ENCODE results near the gene BAZ1B.
"Not testable (repeated sequence)": the region's sequence is repeated elsewhere in the genome, so short reads cannot be mapped to it uniquely, and the experiment has no call there.

The BAZ1B gene

DNA sequence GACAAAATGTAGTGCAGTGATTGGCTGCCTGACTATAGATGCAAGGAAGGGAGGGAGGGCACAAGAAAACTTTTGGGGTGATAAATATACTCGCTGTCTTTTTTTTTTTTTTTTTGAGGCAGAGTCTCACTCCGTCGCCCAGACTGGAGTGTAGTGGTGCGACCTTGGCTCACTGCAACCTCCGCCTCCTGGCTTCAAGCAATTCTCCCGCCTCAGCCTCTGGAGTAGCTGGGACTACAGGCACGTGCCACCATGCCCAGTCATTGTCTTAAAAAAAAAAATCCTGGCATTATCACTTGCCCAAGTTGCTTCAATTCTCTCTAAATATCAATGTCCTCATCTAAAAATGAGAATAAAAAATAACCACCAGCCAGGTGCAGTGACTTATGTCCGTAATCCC is 96.1 kb downstream of the BAZ1B start:
- DNase-seq (ENCODE audit: low read depth) = no peak

DNA sequence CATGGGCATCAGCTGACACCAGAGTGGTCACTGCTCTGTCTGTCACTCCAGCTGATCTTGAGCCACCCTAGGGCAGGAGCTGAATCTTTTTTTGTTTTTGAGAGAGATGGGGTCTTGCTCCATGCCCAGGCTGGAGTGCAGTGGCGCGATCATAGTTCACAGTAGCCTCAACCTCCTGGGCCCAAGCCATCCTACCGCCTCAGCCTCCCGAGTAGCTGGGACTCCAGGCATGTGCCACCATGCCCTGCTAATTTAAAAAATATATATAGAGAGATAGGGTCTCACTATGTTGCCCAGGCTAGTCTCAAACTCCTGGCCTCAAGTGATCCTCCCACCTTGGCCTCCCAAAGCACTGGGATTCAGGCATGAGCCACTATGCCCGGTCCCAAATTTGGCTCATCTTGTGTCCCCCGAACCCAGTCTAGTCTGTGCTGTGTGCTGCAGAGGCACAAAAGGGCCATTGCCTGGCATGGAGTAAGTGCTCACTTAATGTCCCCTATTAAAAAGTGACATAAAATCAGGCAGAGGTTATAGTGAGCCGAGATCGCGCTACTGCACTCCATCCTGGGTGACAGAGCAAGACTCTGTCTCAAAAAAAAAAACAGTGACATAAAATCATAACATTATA is 96.6 kb downstream of the BAZ1B start:
- no peak for DNase-seq (ENCODE audit: low read depth)

DNA sequence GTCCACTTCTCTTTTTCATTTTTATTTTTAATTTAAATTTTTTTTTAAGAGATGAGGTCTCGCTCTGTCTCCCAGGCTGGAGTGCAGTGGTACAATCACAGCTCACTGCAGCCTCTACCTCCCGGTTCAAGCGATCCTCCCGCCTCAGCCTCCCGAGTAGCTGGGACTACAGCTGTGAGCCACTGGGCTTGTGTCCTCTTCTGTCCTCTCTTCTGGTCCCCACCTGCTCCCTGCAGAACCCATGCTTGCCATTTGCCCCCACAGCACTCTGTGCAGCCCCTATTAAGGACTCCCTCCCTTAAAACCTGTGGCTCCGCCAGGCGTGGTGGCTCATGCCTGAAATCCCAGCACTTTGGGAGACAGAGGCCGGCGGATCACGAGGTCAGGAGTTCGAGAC is 97.6 kb downstream of the BAZ1B start:
- DNase-seq (ENCODE audit: low read depth) = no peak

DNA sequence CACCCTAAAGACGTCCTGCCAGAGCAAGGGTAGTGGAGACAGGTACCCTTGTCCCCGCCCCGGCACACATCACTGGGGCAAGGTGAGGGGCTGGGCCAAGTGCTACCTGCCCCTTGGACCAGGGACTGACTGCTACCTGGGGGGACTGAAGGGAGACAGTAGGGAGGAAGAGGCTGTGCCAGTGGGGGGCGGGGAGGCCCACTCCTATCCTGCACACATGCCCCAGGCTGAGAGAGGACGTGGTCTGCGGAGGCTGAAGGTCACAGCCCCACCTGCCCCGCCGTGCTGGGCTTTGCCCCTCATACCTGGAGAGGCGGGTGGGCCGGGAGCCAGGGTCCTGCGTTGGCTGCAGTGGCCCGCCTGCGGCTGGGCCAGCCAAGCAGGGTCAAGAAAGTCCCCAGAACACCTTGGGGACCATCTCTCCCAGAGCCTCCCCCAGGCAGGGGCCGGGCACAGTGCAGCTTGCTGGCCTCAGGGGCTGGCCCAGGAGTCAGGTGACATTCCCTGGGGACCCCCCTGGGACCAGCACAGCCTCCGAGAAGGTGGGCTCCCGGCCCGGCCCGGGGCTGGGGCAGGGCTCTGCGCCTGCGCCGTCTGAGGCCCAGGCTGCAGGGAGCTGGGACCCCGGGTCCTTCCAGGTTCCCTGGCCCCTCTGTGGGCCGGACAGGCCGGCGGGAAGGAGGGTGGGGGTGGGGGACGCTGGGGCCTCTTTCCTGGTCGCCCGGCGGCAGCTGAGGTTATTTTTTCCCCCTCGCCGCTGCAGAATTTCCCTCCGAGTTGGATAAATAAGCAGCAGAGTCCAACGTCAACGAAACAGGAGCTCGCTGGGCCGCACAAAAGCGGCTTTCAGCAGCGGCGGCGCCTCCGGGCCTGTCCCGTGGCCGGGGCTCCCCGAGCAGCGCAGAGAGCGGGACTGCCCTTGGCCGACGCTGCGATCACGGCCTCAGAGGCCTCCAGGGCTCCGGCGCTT is 98.3 kb downstream of the BAZ1B start:
- no peak for DNase-seq (ENCODE audit: low read depth)

DNA sequence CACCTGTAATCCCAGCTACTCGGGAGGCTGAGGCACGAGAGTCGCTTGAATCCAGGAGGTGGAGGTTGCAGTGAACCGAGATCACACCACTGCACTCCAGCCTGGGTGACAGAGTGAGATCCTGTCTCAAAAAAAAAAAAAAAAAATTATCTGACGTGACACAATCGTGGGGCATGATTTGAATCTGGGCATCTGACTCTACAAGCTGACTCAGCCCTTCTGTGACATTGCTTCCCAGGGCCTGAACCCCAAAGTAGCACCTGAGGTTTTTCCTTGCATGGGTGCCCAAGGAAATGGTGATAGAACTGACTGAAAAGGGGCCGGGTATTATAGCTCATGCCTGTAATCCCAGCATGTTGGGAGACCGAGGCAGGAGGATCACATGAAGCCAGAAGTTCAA is 101.5 kb downstream of the BAZ1B start:
- not testable (repeated sequence) for DNase-seq (ENCODE audit: low read depth)

DNA sequence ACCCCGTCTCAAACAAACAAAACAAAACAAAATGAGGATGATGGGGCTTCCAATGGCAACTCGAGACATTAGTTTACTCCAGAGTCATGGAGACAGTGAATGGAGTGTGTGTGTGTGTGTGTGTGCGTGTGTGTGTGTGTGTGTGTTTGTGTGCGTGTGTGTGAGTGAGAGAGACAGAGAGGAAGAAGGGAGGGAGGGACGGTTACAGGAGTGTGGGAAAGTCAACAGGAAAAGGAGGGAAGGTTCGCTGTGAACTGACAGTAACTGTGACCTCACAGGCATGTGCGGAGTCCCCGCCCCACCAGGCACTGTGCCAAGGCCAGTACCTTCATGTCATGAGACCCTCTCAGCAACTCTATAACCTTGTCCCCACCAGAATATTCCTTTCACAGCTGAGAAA is 102.1 kb downstream of the BAZ1B start:
- not testable (repeated sequence) for DNase-seq (ENCODE audit: low read depth)

DNA sequence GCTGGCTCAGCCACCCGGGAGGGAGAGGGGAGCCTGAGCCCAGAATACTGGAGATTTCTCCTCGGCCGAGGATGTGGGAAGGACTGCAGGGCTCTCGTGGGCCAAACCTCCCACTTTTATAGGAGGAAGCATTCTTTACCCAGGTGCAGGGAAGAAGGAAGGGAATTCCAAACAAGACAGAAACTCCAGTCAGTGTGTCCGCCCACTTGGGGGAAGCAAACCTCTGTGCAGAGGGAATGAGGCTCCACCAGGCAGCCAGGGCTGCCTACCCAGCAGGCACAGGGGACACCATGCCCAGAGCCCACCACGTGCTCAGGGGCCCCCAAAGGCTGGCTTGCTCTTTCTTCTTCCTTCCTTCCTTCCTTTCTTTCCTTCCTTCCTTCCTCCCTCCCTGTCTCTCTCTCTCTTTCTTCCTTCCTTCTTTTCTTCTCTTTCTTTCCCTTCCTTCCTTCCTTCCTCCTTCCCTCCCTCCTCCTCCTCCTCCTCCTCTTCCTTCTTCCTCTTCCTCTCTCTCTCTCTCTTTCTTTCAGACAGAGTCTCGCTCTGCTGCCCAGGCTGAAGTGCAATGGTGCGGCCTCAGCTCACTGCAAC is 103.9 kb downstream of the BAZ1B start:
- no peak for DNase-seq (ENCODE audit: low read depth)

DNA sequence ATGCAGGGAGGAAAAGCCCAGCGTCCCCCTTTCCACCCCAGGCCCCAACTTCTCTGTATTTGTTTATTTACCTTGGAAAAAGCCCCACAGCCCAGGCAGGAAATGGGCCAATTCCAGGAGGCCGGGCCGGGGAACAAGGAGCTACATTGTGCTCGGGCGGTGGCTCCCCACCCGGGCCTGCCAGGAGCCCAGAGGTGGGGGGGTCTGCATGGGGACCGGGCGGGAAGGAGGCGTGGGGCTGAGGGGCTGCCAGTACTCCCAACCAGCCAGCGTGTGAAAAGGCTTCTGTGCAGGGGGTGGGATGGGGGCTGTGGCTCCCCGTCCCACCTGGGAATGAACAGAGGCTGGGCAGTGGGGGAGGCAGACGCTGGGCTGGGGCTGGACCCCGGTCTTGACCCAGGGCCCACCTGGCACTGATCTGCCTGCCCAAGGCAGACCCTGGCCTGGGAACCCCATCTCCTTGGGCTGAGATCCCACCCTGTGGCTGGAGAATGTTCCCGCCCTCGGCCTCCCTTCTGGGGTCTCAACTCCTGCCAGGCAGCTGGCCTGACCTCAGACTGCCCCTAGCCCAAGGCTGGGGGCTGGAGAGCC is 111.5 kb downstream of the BAZ1B start:
- DNase-seq (ENCODE audit: low read depth) = not testable (repeated sequence)

DNA sequence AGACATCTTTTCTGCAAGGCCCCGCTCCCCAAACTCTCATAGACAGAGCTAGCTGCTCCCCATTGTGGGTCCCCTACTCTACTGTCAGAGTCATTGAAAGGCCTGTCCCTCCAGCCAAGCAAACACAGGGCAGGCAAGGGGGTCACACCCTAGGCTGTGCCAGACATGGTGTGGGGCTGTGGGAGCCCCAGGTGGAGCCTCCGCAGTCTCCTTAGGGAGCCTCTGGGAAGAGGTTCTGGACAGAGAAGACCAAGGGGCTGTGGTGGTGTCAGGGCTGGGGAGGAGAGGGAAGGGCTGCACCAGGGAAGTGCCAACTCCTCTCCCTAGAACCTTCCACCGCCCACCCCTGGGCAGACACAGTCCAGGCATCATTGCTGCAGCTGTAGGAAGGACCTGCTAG is 117.2 kb downstream of the BAZ1B start:
- DNase-seq (ENCODE audit: low read depth) = not testable (repeated sequence)

DNA sequence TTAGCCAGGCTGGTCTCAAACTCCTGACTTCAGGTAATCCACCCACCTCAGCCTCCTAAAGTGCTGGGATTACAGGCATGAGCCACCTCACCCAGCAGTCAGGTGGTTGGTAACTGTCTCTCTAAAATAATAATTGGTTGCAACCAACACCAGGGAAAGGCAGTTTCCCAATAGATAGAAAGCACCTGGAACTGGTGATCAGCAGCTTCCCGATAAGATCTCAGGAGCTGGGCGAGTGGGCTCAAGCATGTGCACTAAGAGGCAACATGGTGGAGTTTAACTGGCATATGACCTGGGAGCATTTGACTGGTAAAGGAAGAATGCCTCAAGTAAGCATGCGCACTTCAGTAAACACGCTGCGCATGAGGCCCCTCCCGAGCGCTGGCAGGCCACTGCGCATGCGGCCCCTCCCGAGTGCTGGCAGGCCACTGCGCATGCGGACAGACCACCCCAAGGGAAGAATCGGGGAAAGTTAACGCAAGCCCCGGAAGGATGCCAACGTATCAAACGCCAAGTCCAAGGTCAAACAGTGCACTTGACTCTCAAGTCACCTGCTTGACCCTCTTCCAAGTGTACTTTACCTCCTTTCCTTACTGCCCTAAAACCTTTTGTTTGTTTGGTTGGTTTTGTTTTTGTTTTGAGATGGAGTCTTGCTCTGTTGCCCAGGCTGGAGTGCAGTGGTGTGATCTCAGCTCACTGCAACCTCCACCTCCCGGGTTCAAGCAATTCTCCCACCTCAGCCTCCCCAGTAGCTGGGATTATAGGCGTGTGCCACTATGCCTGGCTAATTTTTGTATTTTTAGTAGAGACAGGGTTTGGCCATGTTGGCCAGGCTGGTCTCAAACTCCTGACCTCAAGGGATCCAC is 122.7 kb downstream of the BAZ1B start:
- DNase-seq (ENCODE audit: low read depth) = peak; percentile 34

DNA sequence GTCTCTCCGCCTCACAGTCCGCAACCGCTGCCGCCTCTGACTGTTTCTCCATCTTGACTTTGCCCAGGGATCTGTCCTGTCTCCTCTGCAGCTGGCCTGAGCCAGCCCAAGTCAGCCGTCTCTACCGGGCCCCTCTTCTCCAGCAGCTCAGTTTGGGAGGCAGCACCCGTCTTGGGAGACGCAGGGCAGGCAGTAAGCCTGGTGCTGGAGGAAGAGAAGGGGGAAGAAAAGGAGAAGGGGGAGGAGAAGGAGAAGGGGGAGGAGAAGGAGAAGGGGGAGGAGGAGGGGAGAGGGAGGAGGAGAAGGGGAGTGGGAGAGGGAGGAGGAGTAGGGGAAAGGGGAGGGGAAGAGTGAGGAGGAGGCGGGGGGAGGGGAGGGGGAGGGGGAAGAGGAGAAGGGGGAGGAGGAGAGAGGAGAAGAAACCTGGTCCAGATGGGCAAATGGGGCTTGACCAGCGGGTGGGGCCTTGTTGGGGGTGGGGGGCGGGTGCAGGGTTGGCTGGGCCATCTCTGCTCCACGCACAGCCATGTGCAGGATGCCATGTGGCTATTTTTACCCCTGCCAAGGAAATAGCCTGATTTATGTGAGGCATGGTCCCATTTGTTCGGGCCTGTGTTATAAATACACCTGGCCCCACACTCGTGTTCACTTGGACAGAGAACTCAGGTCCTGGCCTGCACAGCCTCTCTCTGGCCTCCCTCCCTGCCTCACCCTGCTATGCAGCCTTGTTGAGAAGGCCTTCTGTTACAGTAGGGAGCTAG is 124.4 kb downstream of the BAZ1B start:
- DNase-seq (ENCODE audit: low read depth) = no peak

DNA sequence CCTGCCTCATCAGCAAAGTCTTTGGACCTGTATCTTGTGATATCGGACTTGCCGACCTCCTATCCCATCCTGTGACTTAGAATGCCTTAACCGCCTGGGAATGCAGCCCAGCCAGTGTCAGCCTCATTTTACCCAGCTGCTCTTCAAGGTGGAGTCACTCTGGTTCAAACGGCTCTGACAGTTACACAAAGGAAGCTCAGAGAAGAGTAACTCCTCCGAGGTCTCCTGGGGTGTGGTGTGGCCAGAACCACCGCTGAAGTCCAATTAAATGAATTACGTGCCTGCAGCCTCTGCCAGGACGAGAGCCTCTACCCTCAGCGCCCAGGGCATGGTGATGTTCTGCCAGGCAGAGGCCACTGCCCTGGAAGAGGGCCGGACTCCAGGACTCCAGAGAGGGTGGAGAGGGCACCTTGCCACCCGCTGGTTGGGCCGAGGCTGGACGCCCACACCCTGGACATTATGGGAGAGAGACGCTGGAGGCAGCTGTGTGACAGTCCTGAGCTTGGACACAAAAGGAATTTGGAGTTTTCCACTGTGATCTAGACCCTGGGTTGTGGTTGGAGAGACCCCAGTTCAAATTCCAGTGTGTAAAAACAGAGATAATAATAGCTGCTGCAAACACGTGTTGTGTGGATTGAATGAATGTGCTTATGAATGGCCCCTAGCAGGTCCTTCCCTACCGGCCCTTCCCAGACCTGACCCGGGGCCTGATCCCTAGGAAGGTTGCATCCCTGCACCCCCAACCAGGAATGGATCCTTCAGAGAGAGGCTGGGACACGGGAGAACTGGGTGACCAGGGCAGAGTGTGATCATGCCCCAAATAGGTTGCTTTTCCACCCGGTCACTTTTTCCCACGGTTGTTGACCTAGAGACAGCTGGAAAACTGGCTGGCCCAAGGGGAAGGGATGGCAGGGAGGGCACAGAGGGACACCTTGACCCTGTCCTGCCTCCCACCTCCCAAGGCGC is 126.3 kb downstream of the BAZ1B start:
- no peak for DNase-seq (ENCODE audit: low read depth)

DNA sequence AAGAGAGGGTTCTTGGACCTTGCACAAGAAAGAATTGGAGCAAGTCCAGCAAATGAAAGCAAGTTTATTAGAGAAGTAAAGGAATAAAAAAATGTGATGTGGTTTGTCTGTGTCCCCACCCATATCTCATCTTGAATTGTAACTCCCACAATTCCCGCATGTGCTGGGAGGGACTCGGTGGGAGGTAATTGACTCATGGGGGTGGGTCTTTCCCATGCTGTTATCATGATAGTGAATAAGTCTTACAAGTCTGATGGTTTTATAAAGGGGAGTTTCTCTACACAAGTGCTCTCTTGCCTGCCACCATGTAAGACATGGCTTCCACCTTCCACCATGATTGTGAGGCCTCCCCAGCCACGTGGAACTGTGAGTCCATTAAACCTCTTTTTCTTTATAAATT is 127.7 kb downstream of the BAZ1B start:
- no peak for DNase-seq (ENCODE audit: low read depth)

DNA sequence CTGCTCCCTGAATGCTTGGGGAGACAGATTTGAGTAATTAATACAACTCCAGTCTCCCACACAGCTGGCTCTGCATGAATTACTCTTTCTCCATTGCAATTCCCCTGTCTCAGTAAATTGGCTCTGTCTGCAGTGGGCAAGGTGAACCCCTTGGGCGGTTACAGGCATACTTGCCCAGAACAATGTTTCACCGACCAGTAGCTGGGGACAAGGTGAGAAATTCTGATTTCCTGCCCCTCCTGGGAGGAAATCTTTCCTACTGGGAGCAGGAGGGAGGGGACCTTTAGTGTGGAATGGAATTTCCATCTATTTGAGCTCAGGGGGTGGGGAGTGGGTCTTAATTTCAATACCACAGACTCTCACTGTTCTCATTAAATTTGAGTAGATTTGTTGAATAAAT is 130.7 kb downstream of the BAZ1B start:
- no peak for DNase-seq (ENCODE audit: low read depth)

Data from stimulated activated CD8-positive, alpha-beta memory T cell treated with anti-CD3 and anti-CD28 coated beads, Interleukin-15, amount 100 ng/mL, for 1 hour (primary cell).